PC-9 (cell line): ENCODE data around the gene BPHL. TPM values are rescaled to one million over a fixed set of nuclear protein-coding genes. Genes with fewer than 3 reads are reported as not detected.
A peak's percentile ranks its signal among the peaks of the same experiment; 100 is the strongest.

Experiments
- BruUV-seq: library from RNA; stranded (reverse); fragments of 400-500 nt; replicated peaks from 2 replicates; lab custom pipeline; 2021; lab: Mats Ljungman, UMichigan
- CTCF ChIA-PET: fragments of 300-600 bp; sonication (Branson Sonifier 250); formaldehyde crosslinking; loops from one replicate; lab custom pipeline; 2022; ENCODE audit warnings: antibody characterized with exemption; lab: Charles Lee
- POLR2A ChIA-PET: fragments of 300-600 bp; sonication (Branson Sonifier 250); formaldehyde crosslinking; loops from one replicate; lab custom pipeline; 2022; ENCODE audit warnings: antibody characterized with exemption; ENCODE audit not compliant: unreplicated experiment; lab: Charles Lee
- DNase-seq, 2 experiments: peaks; one replicate each; pipeline versions ENCODE4 v3.0.0 to v3.0.0-alpha.2; 2015 to 2022; ENCODE audit warnings: mixed read lengths in 1 of 2
- H2AFZ ChIP-seq: fragments of 200-600 bp; sonication (generic); 2 replicates; pipeline ENCODE4 v1.8.1; 2017; ENCODE audit warnings: antibody characterized with exemption
- H3F3A ChIP-seq: fragments of 200-600 bp; sonication (generic); 2 replicates; pipeline ENCODE4 v1.8.1; 2017; ENCODE audit warnings: antibody characterized with exemption, mild to moderate bottlenecking, low read depth; ENCODE audit not compliant: insufficient read depth
- H3K27ac ChIP-seq: fragments of 200-600 bp; sonication (generic); 2 replicates; pipeline ENCODE4 v1.6.1; 2016; ENCODE audit warnings: mixed run types
- H3K27me3 ChIP-seq: fragments of 200-600 bp; sonication (generic); 2 replicates; pipeline ENCODE4 v1.6.1; 2016; ENCODE audit warnings: low read depth, mixed run types; ENCODE audit not compliant: insufficient read depth
- H3K36me3 ChIP-seq: fragments of 200-600 bp; sonication (generic); 2 replicates; pipeline ENCODE4 v1.6.1; 2016; ENCODE audit warnings: low read depth, mixed run types
- H3K4me1 ChIP-seq: fragments of 200-600 bp; sonication (generic); replicated peaks from 2 replicates; pipeline ENCODE4 v1.6.1; 2016; ENCODE audit warnings: mixed run types; ENCODE audit not compliant: insufficient read depth
- H3K4me2 ChIP-seq: fragments of 200-600 bp; sonication (generic); 2 replicates; pipeline ENCODE4 v1.6.1; 2017; ENCODE audit warnings: mixed run types
- H3K4me3 ChIP-seq: fragments of 200-600 bp; sonication (generic); 2 replicates; pipeline ENCODE4 v1.6.1; 2016; ENCODE audit warnings: mixed run types
- H3K79me2 ChIP-seq: fragments of 200-600 bp; sonication (generic); 2 replicates; pipeline ENCODE4 v1.6.1; 2017; ENCODE audit warnings: low read depth, mixed run types
- H3K9me2 ChIP-seq: fragments of 200-600 bp; sonication (generic); 2 replicates; pipeline ENCODE4 v1.8.1; 2017; ENCODE audit warnings: mild to moderate bottlenecking; ENCODE audit not compliant: insufficient read depth
- H3K9me3 ChIP-seq: fragments of 200-600 bp; sonication (generic); 2 replicates; pipeline ENCODE4 v1.8.1; 2016; ENCODE audit warnings: low read depth; ENCODE audit not compliant: insufficient read depth
- H4K20me1 ChIP-seq: fragments of 200-600 bp; sonication (generic); 2 replicates; pipeline ENCODE4 v1.8.1; 2017; ENCODE audit not compliant: insufficient read depth
- CTCF ChIP-seq: fragments of 200-600 bp; sonication (generic); conservative IDR thresholded peaks from 2 replicates; pipeline ENCODE4 v1.6.1; 2017; ENCODE audit warnings: mixed run types, antibody characterized with exemption, mild to moderate bottlenecking, moderate library complexity
- EZH2 ChIP-seq: fragments of 200-600 bp; sonication (generic); IDR thresholded peaks from 2 replicates; pipeline ENCODE4 v1.8.0; 2017; ENCODE audit warnings: antibody characterized with exemption, low read depth
- intact Hi-C: fragments of 100-400 bp; cut with micrococcal nuclease; formaldehyde crosslinking; loops from one replicate; pipeline ENCODE4 v1.10.0; 2022; ENCODE audit not compliant: unreplicated experiment
- total RNA-seq: library from RNA; stranded (reverse); gene quantifications from 2 replicates; pipeline ENCODE4 v1.2.3, GENCODE V29; 2021

BPHL gene
- total RNA-seq, 1 experiment from 2014 or later: 23.7 TPM

- peak overlapping the region; percentile 88 for H3K27ac ChIP-seq
- peaks cover 47% of the 10 kb centered on the region for H3K4me1 ChIP-seq
- no peaks in the 10 kb centered on the region for H4K20me1 ChIP-seq
- H3K4me2 ChIP-seq: peak overlapping the region; percentile 86
- peaks cover 55% of the 10 kb centered on the region for H3F3A ChIP-seq
- no peak for DNase-seq
- H3K9me3 ChIP-seq: no peaks in the 10 kb centered on the region
- no peaks in the 10 kb centered on the region for H3K27me3 ChIP-seq
- ChIA-PET CTCF (interaction anchor here (0.7 kb wide), 1 partner anchor 594 kb away, joined by 4 read pairs; no protein-coding TSS in a partner anchor), POLR2A (interaction anchor here (0.6 kb wide), 1 partner anchor 72 kb away, joined by 7 read pairs; no protein-coding TSS in a partner anchor)
- H3K79me2 ChIP-seq: no peaks in the 10 kb centered on the region
- no TSS peak for BruUV-seq
- no peaks in the 10 kb centered on the region for H3K9me2 ChIP-seq
- intact Hi-C loops: loop anchor here (2.0 kb wide), 1 partner anchor 89 kb away; no protein-coding TSS in a partner anchor
- no peak overlapping the region for H2AFZ ChIP-seq
- TF ChIP-seq CTCF: no peak
- TF ChIP-seq EZH2: no peak
- H3K36me3 ChIP-seq: no peaks in the 10 kb centered on the region
- peak overlapping the region; percentile 58; the same call in 1 of the 2 replicates for H3K4me3 ChIP-seq
These were observed 43.6 kb downstream of the BPHL start for GRCh38 chr6:3162067-3162497.

- H4K20me1 ChIP-seq: no peaks in the 10 kb centered on the region
- no peaks in the 10 kb centered on the region for H3K36me3 ChIP-seq
- no peaks in the 10 kb centered on the region for H3K27me3 ChIP-seq
- peak overlapping the region; percentile 88 for H3K27ac ChIP-seq
- intact Hi-C loops: loop anchor here (2.0 kb wide), 1 partner anchor 88 kb away; no protein-coding TSS in a partner anchor
- H3K4me3 ChIP-seq: peak overlapping the region; percentile 58; the same call in 1 of the 2 replicates
- peak overlapping the region; percentile 85 for H2AFZ ChIP-seq
- TF ChIP-seq EZH2 (no peak), CTCF (no peak)
- H3K4me1 ChIP-seq: peaks cover 51% of the 10 kb centered on the region
- peaks cover 55% of the 10 kb centered on the region for H3F3A ChIP-seq
- peak overlapping the region; percentile 86 for H3K4me2 ChIP-seq
- H3K9me3 ChIP-seq: no peaks in the 10 kb centered on the region
- ChIA-PET POLR2A (interaction anchor here (0.6 to 0.7 kb wide), 3 partner anchors 42 to 646 kb away, joined by 4 to 20 read pairs (median 7); no protein-coding TSS in a partner anchor), CTCF (interaction anchor here (0.7 kb wide), 2 partner anchors 85 to 478 kb away, joined by 7 to 8 read pairs; no protein-coding TSS in a partner anchor)
- no TSS peak for BruUV-seq
- no peaks in the 10 kb centered on the region for H3K79me2 ChIP-seq
- peak; percentile 66 to 79 for DNase-seq
- H3K9me2 ChIP-seq: no peaks in the 10 kb centered on the region
These were observed 44.2 kb downstream of the BPHL start for GRCh38 chr6:3162565-3163247.

GRCh38 chr6:3163248-3163594, 44.7 kb downstream of the BPHL start:
- ChIA-PET POLR2A (interaction anchor here (0.6 to 0.7 kb wide), 2 partner anchors 43 to 646 kb away, joined by 4 to 20 read pairs; no protein-coding TSS in a partner anchor), CTCF (interaction anchor here (0.7 kb wide), 2 partner anchors 84 to 478 kb away, joined by 7 to 8 read pairs; no protein-coding TSS in a partner anchor)
- Histone ChIP-seq H3K27ac (peak overlapping the region; percentile 39; the same call in 1 of the 2 replicates), H4K20me1 (no peaks in the 10 kb centered on the region), H2AFZ (no peak overlapping the region), H3K79me2 (no peaks in the 10 kb centered on the region), H3F3A (peaks cover 55% of the 10 kb centered on the region), H3K4me3 (peak overlapping the region; percentile 58), H3K4me2 (peak overlapping the region; percentile 86), H3K27me3 (no peaks in the 10 kb centered on the region), H3K9me2 (no peaks in the 10 kb centered on the region), H3K4me1 (peaks cover 51% of the 10 kb centered on the region), H3K36me3 (no peaks in the 10 kb centered on the region), H3K9me3 (no peaks in the 10 kb centered on the region)
- TF ChIP-seq EZH2: no peak
- TF ChIP-seq CTCF: no peak
- intact Hi-C loops: loop anchor here (2.0 kb wide), 1 partner anchor 88 kb away; no protein-coding TSS in a partner anchor
- no TSS peak for BruUV-seq
- DNase-seq: no peak
